PC-9 (cell line): ENCODE results near the gene RTL10. TPM values are rescaled to one million over a fixed set of nuclear protein-coding genes. Genes with fewer than 3 reads are reported as not detected.

ENCODE experiments used
- BruUV-seq: library from RNA; stranded (reverse); fragments of 400-500 nt; replicated peaks from 2 replicates; lab custom pipeline; 2021; lab: Mats Ljungman, UMichigan
- CTCF ChIA-PET: fragments of 300-600 bp; sonication (Branson Sonifier 250); formaldehyde crosslinking; loops from one replicate; lab custom pipeline; 2022; ENCODE audit warnings: antibody characterized with exemption; lab: Charles Lee
- POLR2A ChIA-PET: fragments of 300-600 bp; sonication (Branson Sonifier 250); formaldehyde crosslinking; loops from one replicate; lab custom pipeline; 2022; ENCODE audit warnings: antibody characterized with exemption; ENCODE audit not compliant: unreplicated experiment; lab: Charles Lee
- DNase-seq, 2 experiments: peaks; one replicate each; pipeline versions ENCODE4 v3.0.0 to v3.0.0-alpha.2; 2015 to 2022; ENCODE audit warnings: mixed read lengths in 1 of 2
- H2AFZ ChIP-seq: fragments of 200-600 bp; sonication (generic); 2 replicates; pipeline ENCODE4 v1.8.1; 2017; ENCODE audit warnings: antibody characterized with exemption
- H3F3A ChIP-seq: fragments of 200-600 bp; sonication (generic); 2 replicates; pipeline ENCODE4 v1.8.1; 2017; ENCODE audit warnings: antibody characterized with exemption, mild to moderate bottlenecking, low read depth; ENCODE audit not compliant: insufficient read depth
- H3K27ac ChIP-seq: fragments of 200-600 bp; sonication (generic); 2 replicates; pipeline ENCODE4 v1.6.1; 2016; ENCODE audit warnings: mixed run types
- H3K27me3 ChIP-seq: fragments of 200-600 bp; sonication (generic); 2 replicates; pipeline ENCODE4 v1.6.1; 2016; ENCODE audit warnings: low read depth, mixed run types; ENCODE audit not compliant: insufficient read depth
- H3K36me3 ChIP-seq: fragments of 200-600 bp; sonication (generic); 2 replicates; pipeline ENCODE4 v1.6.1; 2016; ENCODE audit warnings: low read depth, mixed run types
- H3K4me1 ChIP-seq: fragments of 200-600 bp; sonication (generic); replicated peaks from 2 replicates; pipeline ENCODE4 v1.6.1; 2016; ENCODE audit warnings: mixed run types; ENCODE audit not compliant: insufficient read depth
- H3K4me2 ChIP-seq: fragments of 200-600 bp; sonication (generic); 2 replicates; pipeline ENCODE4 v1.6.1; 2017; ENCODE audit warnings: mixed run types
- H3K4me3 ChIP-seq: fragments of 200-600 bp; sonication (generic); 2 replicates; pipeline ENCODE4 v1.6.1; 2016; ENCODE audit warnings: mixed run types
- H3K79me2 ChIP-seq: fragments of 200-600 bp; sonication (generic); 2 replicates; pipeline ENCODE4 v1.6.1; 2017; ENCODE audit warnings: low read depth, mixed run types
- H3K9me2 ChIP-seq: fragments of 200-600 bp; sonication (generic); 2 replicates; pipeline ENCODE4 v1.8.1; 2017; ENCODE audit warnings: mild to moderate bottlenecking; ENCODE audit not compliant: insufficient read depth
- H3K9me3 ChIP-seq: fragments of 200-600 bp; sonication (generic); 2 replicates; pipeline ENCODE4 v1.8.1; 2016; ENCODE audit warnings: low read depth; ENCODE audit not compliant: insufficient read depth
- H4K20me1 ChIP-seq: fragments of 200-600 bp; sonication (generic); 2 replicates; pipeline ENCODE4 v1.8.1; 2017; ENCODE audit not compliant: insufficient read depth
- EZH2 ChIP-seq: fragments of 200-600 bp; sonication (generic); IDR thresholded peaks from 2 replicates; pipeline ENCODE4 v1.8.0; 2017; ENCODE audit warnings: antibody characterized with exemption, low read depth
- intact Hi-C: fragments of 100-400 bp; cut with micrococcal nuclease; formaldehyde crosslinking; loops from one replicate; pipeline ENCODE4 v1.10.0; 2022; ENCODE audit not compliant: unreplicated experiment
- total RNA-seq: library from RNA; stranded (reverse); gene quantifications from 2 replicates; pipeline ENCODE4 v1.2.3, GENCODE V29; 2021
- TF ChIP-seq, protein P1 (sequence below): fragments of 200-600 bp; sonication (generic); conservative IDR thresholded peaks from 2 replicates; pipeline ENCODE4 v1.6.1; 2017; ENCODE audit warnings: mixed run types, antibody characterized with exemption, mild to moderate bottlenecking, moderate library complexity

RTL10 gene
- total RNA-seq, 1 experiment from 2014 or later = 23.5 TPM

DNA sequence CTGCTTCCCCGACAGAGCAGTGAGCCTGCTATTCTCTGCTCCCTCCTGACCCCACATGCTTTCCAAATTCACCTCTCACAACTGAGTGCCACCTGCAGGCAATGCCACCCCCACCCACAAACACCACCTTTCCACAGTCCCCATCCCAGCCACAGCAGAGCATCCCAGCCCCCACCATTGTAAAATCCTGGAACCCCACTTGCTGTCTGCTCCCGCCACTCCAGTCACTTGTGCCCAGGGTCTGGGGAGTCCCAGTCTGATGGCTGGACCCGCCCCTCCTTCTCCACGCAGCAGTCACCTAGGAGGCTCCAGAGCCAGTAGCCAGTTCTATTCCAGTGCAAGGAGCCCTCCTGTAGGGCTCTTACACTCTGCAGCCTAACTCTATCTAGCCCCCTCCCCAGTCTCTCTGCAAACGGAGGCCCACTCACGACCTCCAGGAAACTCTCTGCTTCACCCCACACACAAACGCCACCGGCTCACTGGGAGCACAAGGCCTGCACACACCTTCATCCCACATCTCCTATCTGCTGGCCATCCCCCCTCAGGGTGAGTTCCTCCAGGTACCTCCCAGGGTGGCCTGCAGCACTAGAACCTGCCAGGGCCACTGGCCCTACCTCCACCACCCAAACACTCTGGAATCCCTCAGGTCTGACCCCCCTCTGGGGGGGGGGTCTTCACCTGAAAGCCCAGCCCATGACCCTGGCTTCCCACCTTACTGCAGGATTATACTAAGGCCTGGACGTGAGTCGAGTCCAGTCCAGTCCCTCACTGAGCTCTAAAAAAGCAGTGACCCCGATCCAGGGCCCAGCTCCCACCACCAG lies 1.4 kb downstream of the RTL10 start:
- H2AFZ ChIP-seq = no peak overlapping the region
- no peaks in the 10 kb centered on the region for H3K9me2 ChIP-seq
- DNase-seq = no peak
- no peaks in the 10 kb centered on the region for H3K36me3 ChIP-seq
- TF ChIP-seq EZH2 = no peak
- TF ChIP-seq, protein P1, sequence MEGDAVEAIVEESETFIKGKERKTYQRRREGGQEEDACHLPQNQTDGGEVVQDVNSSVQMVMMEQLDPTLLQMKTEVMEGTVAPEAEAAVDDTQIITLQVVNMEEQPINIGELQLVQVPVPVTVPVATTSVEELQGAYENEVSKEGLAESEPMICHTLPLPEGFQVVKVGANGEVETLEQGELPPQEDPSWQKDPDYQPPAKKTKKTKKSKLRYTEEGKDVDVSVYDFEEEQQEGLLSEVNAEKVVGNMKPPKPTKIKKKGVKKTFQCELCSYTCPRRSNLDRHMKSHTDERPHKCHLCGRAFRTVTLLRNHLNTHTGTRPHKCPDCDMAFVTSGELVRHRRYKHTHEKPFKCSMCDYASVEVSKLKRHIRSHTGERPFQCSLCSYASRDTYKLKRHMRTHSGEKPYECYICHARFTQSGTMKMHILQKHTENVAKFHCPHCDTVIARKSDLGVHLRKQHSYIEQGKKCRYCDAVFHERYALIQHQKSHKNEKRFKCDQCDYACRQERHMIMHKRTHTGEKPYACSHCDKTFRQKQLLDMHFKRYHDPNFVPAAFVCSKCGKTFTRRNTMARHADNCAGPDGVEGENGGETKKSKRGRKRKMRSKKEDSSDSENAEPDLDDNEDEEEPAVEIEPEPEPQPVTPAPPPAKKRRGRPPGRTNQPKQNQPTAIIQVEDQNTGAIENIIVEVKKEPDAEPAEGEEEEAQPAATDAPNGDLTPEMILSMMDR = no peak
- H3F3A ChIP-seq = peaks cover 15% of the 10 kb centered on the region
- no peak overlapping the region for H3K27ac ChIP-seq
- no peaks in the 10 kb centered on the region; the same call in 1 of the 2 replicates for H4K20me1 ChIP-seq
- H3K79me2 ChIP-seq = peaks cover 60% of the 10 kb centered on the region
- H3K4me2 ChIP-seq = peak overlapping the region; percentile 87
- CTCF ChIA-PET = no interaction called here
- peak overlapping the region; percentile 96 for H3K4me3 ChIP-seq
- intact Hi-C loops = loop anchor here (5.0 kb wide), 1 partner anchor 86 kb away; no protein-coding TSS in a partner anchor
- H3K9me3 ChIP-seq = no peaks in the 10 kb centered on the region
- no TSS peak for BruUV-seq
- H3K27me3 ChIP-seq = no peaks in the 10 kb centered on the region
- POLR2A ChIA-PET = no interaction called here
- peaks cover 49% of the 10 kb centered on the region for H3K4me1 ChIP-seq

DNA sequence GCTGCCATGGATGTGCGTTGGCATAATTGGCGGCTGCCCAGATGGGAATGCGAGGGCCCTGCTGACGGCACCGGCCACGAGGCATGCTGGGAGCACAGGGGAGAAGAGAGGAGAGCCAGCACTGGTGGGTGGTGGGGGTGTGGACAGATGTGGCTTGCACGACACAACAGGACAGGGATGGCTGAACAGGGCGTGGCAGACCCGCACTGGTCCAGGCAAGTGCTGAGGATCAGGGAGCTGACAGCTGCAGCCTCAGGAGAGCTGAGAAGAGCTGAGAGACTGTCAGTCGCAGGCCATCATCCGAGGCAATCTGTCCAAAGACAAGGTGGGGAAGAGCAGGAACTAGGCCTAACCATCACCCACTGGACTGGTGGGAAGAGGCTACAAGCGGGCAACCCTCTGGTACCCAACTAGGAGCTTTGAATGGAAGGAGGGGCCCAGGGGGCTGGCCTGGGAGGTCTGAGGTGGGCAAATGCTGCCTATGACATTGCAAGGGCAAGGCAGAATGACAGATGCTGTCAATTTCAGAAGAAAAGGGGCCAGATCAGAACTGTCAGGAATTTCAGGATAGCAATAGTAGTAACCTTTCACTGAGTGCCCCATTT lies 2.4 kb downstream of the RTL10 start:
- peaks cover 15% of the 10 kb centered on the region for H3F3A ChIP-seq
- H3K27me3 ChIP-seq = no peaks in the 10 kb centered on the region
- peak overlapping the region; percentile 87 for H3K4me2 ChIP-seq
- ChIA-PET CTCF (no interaction called here), POLR2A (no interaction called here)
- DNase-seq = no peak
- H3K79me2 ChIP-seq = peaks cover 70% of the 10 kb centered on the region
- H3K4me1 ChIP-seq = peaks cover 55% of the 10 kb centered on the region
- H3K36me3 ChIP-seq = no peaks in the 10 kb centered on the region
- no peak for TF ChIP-seq EZH2
- TF ChIP-seq, protein P1 = no peak
- no peaks in the 10 kb centered on the region for H3K9me2 ChIP-seq
- no peaks in the 10 kb centered on the region; the same call in 1 of the 2 replicates for H4K20me1 ChIP-seq
- H3K9me3 ChIP-seq = no peaks in the 10 kb centered on the region
- TSS peak; percentile 1 for BruUV-seq
- H2AFZ ChIP-seq = no peak overlapping the region
- intact Hi-C loops = loop anchor here (5.0 kb wide), 1 partner anchor 85 kb away; no protein-coding TSS in a partner anchor
- no peak overlapping the region for H3K27ac ChIP-seq
- H3K4me3 ChIP-seq = no peak overlapping the region; the same call in 1 of the 2 replicates

- H3K4me1 ChIP-seq = peaks cover 55% of the 10 kb centered on the region
- no peak overlapping the region for H3K4me3 ChIP-seq
- no peaks in the 10 kb centered on the region for H3K36me3 ChIP-seq
- CTCF ChIA-PET = no interaction called here
- peaks cover 15% of the 10 kb centered on the region for H3F3A ChIP-seq
- H3K9me2 ChIP-seq = no peaks in the 10 kb centered on the region
- POLR2A ChIA-PET = interaction anchor here (0.6 kb wide), 1 partner anchor 1955 kb away, joined by 3 read pairs; no protein-coding TSS in a partner anchor
- no peak overlapping the region for H3K27ac ChIP-seq
- no peaks in the 10 kb centered on the region for H3K9me3 ChIP-seq
- intact Hi-C loops = loop anchor here (5.0 kb wide), 1 partner anchor 84 kb away; no protein-coding TSS in a partner anchor
- BruUV-seq = no TSS peak
- H4K20me1 ChIP-seq = no peaks in the 10 kb centered on the region; the same call in 1 of the 2 replicates
- peaks cover 74% of the 10 kb centered on the region for H3K79me2 ChIP-seq
- H2AFZ ChIP-seq = no peak overlapping the region
- H3K4me2 ChIP-seq = 0 out of 2 replicates have a peak overlapping the region, but pooled peaks have one; percentile 75
- H3K27me3 ChIP-seq = no peaks in the 10 kb centered on the region
- TF ChIP-seq, protein P1 = no peak
- TF ChIP-seq EZH2 = no peak
- DNase-seq = no peak
Observed at GRCh38 chr22:19851291-19852176, 3.1 kb downstream of the RTL10 start.
